Nephron (organoid): Measurements from ENCODE around the gene ZRANB1.

Experiments
- H3K27ac Mint-ChIP-seq, 3 experiments: 2 replicates each; pipeline ENCODE4 v1.8.0; 2020; ENCODE audit warnings: mixed read lengths in 3 of 3, mild to moderate bottlenecking in 2 of 3, moderate library complexity in 1 of 3
- H3K27me3 Mint-ChIP-seq: 2 replicates; pipeline ENCODE4 v1.8.0; 2021; ENCODE audit warnings: low read depth, mild to moderate bottlenecking, moderate library complexity, mixed read lengths
- H3K36me3 Mint-ChIP-seq: 2 replicates; pipeline ENCODE4 v1.8.0; 2020; ENCODE audit warnings: low read depth, mixed read lengths
- H3K4me1 Mint-ChIP-seq: 2 replicates; pipeline ENCODE4 v1.8.0; 2020; ENCODE audit warnings: mixed read lengths
- H3K4me3 Mint-ChIP-seq, 3 experiments: 2 replicates each; pipeline ENCODE4 v1.8.0; 2020; ENCODE audit warnings: mild to moderate bottlenecking in 3 of 3, mixed read lengths in 3 of 3, moderate library complexity in 2 of 3
- H3K9me3 Mint-ChIP-seq: 2 replicates; pipeline ENCODE4 v1.8.0; 2020; ENCODE audit warnings: mixed read lengths
- CTCF ChIP-seq, 3 experiments: fragments of 200-600 bp; sonication (generic); IDR thresholded peaks; one replicate each; pipeline ENCODE4 v1.5.0; 2021; ENCODE audit warnings: antibody characterized with exemption in 3 of 3; ENCODE audit not compliant: unreplicated experiment in 3 of 3

The ZRANB1 gene

GRCh38 chr10:124993345-124993708, 51.4 kb downstream of the ZRANB1 start:
- Mint-ChIP-seq H3K4me3 (no peak overlapping the region), H3K36me3 (peaks cover 88% of the 10 kb centered on the region), H3K27me3 (no peaks in the 10 kb centered on the region), H3K9me3 (no peaks in the 10 kb centered on the region), H3K4me1 (no peaks in the 10 kb centered on the region), H3K27ac (no peak overlapping the region)
- TF ChIP-seq CTCF (IDR thresholded peaks at IDR 0.05; ENCODE audit: unreplicated experiment in 3 of 3): no peak

- H3K27ac Mint-ChIP-seq: no peak overlapping the region
- no peak for TF ChIP-seq CTCF (IDR thresholded peaks at IDR 0.05; ENCODE audit: unreplicated experiment in 3 of 3)
- no peak overlapping the region for H3K4me3 Mint-ChIP-seq
- no peaks in the 10 kb centered on the region for H3K27me3 Mint-ChIP-seq
- H3K4me1 Mint-ChIP-seq: no peaks in the 10 kb centered on the region
- no peaks in the 10 kb centered on the region for H3K9me3 Mint-ChIP-seq
- peaks cover 82% of the 10 kb centered on the region for H3K36me3 Mint-ChIP-seq
These were observed 52.0 kb downstream of the ZRANB1 start for GRCh38 chr10:124993736-124994451.

- no peaks in the 10 kb centered on the region for H3K4me1 Mint-ChIP-seq
- peaks cover 75% of the 10 kb centered on the region for H3K36me3 Mint-ChIP-seq
- no peak overlapping the region for H3K4me3 Mint-ChIP-seq
- H3K9me3 Mint-ChIP-seq: no peaks in the 10 kb centered on the region
- H3K27me3 Mint-ChIP-seq: no peaks in the 10 kb centered on the region
- no peak overlapping the region for H3K27ac Mint-ChIP-seq
- TF ChIP-seq CTCF (IDR thresholded peaks at IDR 0.05; ENCODE audit: unreplicated experiment in 3 of 3): no peak
These were observed 52.9 kb downstream of the ZRANB1 start for GRCh38 chr10:124994573-124995473.

GRCh38 chr10:124995605-124996004, 53.7 kb downstream of the ZRANB1 start:
- Mint-ChIP-seq H3K4me3 (no peak overlapping the region), H3K9me3 (no peaks in the 10 kb centered on the region), H3K4me1 (peaks cover 3% of the 10 kb centered on the region), H3K27me3 (no peaks in the 10 kb centered on the region), H3K36me3 (peaks cover 74% of the 10 kb centered on the region), H3K27ac (no peak overlapping the region)
- TF ChIP-seq CTCF (IDR thresholded peaks at IDR 0.05; ENCODE audit: unreplicated experiment in 3 of 3): no peak

- Mint-ChIP-seq H3K27ac (peak overlapping the region in 1 of 3 experiments; percentile 33), H3K4me1 (peaks cover 10% of the 10 kb centered on the region), H3K27me3 (no peaks in the 10 kb centered on the region), H3K36me3 (peaks cover 70% of the 10 kb centered on the region), H3K9me3 (no peaks in the 10 kb centered on the region), H3K4me3 (no peak overlapping the region)
- TF ChIP-seq CTCF (IDR thresholded peaks at IDR 0.05; ENCODE audit: unreplicated experiment in 3 of 3): no peak
These were observed 54.4 kb downstream of the ZRANB1 start for GRCh38 chr10:124996127-124996853.
